ENCODE results near the gene NRL.

- TF ChIP-seq CTCF (IDR thresholded peaks at IDR 0.05) = peak; percentile 39 to 76 (median 61)
- peak; percentile 17 for TF ChIP-seq POLR2AphosphoS5 (IDR thresholded peaks at IDR 0.05)
Measured at GRCh38 chr14:24036169-24036962, 78.4 kb downstream of the NRL start.
